HL-60 (cell line): ENCODE measurements around the gene WASF1.

Source experiments
- CTCF ChIP-seq: IDR thresholded peaks from one replicate; pipeline ENCODE4 v1.5.1; 2011; ENCODE audit warnings: low read length, control low read depth, inconsistent platforms; ENCODE audit not compliant: insufficient read depth
- TF ChIP-seq, protein P1 (sequence below): IDR thresholded peaks from 2 replicates; pipeline ENCODE4 v1.6.1; 2012; ENCODE audit warnings: low read depth; ENCODE audit not compliant: insufficient replicate concordance

DNA sequence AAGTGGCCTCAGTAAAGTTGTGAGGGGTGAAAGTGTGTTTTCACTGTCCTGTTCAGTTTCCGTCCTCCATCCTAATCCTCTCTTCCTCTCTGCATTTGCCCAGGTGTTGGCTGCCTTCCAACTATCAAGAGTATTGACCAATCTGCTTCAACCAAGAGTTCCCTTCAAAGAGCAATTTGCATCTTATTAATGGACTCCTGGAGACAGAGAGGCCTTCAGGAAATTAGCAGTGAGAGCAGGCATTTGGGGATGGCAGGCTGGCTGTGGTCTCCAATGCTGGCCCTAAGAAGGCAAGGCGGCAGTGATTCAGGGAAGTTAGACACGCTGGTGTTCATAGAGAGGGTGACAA, 124.1 kb downstream of the WASF1 start:
- TF ChIP-seq, protein P1, sequence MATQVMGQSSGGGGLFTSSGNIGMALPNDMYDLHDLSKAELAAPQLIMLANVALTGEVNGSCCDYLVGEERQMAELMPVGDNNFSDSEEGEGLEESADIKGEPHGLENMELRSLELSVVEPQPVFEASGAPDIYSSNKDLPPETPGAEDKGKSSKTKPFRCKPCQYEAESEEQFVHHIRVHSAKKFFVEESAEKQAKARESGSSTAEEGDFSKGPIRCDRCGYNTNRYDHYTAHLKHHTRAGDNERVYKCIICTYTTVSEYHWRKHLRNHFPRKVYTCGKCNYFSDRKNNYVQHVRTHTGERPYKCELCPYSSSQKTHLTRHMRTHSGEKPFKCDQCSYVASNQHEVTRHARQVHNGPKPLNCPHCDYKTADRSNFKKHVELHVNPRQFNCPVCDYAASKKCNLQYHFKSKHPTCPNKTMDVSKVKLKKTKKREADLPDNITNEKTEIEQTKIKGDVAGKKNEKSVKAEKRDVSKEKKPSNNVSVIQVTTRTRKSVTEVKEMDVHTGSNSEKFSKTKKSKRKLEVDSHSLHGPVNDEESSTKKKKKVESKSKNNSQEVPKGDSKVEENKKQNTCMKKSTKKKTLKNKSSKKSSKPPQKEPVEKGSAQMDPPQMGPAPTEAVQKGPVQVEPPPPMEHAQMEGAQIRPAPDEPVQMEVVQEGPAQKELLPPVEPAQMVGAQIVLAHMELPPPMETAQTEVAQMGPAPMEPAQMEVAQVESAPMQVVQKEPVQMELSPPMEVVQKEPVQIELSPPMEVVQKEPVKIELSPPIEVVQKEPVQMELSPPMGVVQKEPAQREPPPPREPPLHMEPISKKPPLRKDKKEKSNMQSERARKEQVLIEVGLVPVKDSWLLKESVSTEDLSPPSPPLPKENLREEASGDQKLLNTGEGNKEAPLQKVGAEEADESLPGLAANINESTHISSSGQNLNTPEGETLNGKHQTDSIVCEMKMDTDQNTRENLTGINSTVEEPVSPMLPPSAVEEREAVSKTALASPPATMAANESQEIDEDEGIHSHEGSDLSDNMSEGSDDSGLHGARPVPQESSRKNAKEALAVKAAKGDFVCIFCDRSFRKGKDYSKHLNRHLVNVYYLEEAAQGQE, result no peak
- no peak for TF ChIP-seq CTCF
